Gastroesophageal sphincter (tissue), 3 donors: ENCODE results near the gene NFIA.

Source experiments
- CTCF ChIP-seq, 4 experiments: fragments of 200-600 bp in 2 of 4; fragments of 450-650 bp in 2 of 4; sonication (generic) in 1 of 4; IDR thresholded peaks; one replicate each; pipeline ENCODE4 v1.5.1; 2017 to 2019; ENCODE audit warnings: antibody characterized with exemption in 4 of 4, mild to moderate bottlenecking in 2 of 4, moderate library complexity in 2 of 4
- EP300 ChIP-seq: sonication (generic); formaldehyde crosslinking; IDR thresholded peaks from one replicate; pipeline ENCODE4 v1.6.1; 2017; ENCODE audit warnings: antibody characterized with exemption, mild to moderate bottlenecking
- POLR2A ChIP-seq, 2 donors: fragments of 450-650 bp; IDR thresholded peaks; one replicate each; pipeline ENCODE4 v1.6.1; 2017; ENCODE audit warnings: antibody characterized with exemption in 2 of 2, mild to moderate bottlenecking in 2 of 2, moderate library complexity in 1 of 2
- POLR2AphosphoS5 ChIP-seq: sonication (generic); formaldehyde crosslinking; IDR thresholded peaks from one replicate; pipeline ENCODE4 v1.6.1; 2017; ENCODE audit warnings: antibody characterized with exemption

GRCh38 chr1:61143821-61144424 is 61.6 kb downstream of the NFIA start:
- TF ChIP-seq POLR2A (IDR thresholded peaks at IDR 0.05) (no peak), CTCF (IDR thresholded peaks at IDR 0.05) (no peak), POLR2AphosphoS5 (no peak), EP300 (no peak)
